ENCODE measurements around the gene CCDC14. TPM values are rescaled to one million over a fixed set of nuclear protein-coding genes. Genes with fewer than 3 reads are reported as not detected.
A peak's percentile ranks its signal among the peaks of the same experiment; 100 is the strongest.

Gene CCDC14
- total RNA-seq, 2 donors from 2014 or later: 38.8 to 67.8 TPM

DNA sequence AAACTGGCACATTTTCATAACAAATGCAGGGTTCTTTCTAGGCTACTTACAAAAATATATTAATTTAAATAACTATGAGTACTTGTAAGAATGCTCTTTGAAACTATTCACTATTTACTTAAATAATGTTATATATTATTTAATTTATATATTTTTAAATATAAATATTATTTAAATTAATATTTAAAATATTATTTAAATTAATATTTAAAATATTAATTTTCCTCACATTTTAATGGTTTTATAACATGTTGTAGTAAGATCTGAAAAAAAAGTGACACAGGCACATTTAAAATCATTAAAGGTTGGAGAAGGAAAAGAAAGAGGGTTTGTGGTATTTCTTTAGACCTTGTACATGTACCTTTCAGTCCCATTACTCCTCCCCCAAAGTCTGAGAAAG lies 34.6 kb downstream of the CCDC14 start:
- no peaks in the 10 kb centered on the region for H3K27me3 ChIP-seq (replicated peaks; ENCODE audit: insufficient read depth)
- no peaks in the 10 kb centered on the region for H3K9me3 ChIP-seq
- no peaks in the 10 kb centered on the region for H3K4me1 ChIP-seq (ENCODE audit: control insufficient read depth in 1 of 2, low read depth in 2 of 2)
- no peak overlapping the region for H3K27ac ChIP-seq
- ATAC-seq (ENCODE audit: insufficient number of reproducible peaks, low FRiP score, low read depth) (no peak), DNase-seq (ENCODE audit: low spot score) (no peak)
- H3K4me3 ChIP-seq: no peak overlapping the region
- TF ChIP-seq, protein P1, sequence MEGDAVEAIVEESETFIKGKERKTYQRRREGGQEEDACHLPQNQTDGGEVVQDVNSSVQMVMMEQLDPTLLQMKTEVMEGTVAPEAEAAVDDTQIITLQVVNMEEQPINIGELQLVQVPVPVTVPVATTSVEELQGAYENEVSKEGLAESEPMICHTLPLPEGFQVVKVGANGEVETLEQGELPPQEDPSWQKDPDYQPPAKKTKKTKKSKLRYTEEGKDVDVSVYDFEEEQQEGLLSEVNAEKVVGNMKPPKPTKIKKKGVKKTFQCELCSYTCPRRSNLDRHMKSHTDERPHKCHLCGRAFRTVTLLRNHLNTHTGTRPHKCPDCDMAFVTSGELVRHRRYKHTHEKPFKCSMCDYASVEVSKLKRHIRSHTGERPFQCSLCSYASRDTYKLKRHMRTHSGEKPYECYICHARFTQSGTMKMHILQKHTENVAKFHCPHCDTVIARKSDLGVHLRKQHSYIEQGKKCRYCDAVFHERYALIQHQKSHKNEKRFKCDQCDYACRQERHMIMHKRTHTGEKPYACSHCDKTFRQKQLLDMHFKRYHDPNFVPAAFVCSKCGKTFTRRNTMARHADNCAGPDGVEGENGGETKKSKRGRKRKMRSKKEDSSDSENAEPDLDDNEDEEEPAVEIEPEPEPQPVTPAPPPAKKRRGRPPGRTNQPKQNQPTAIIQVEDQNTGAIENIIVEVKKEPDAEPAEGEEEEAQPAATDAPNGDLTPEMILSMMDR (IDR thresholded peaks at IDR 0.05): no peak
- H3K36me3 ChIP-seq: no peaks in the 10 kb centered on the region

DNA sequence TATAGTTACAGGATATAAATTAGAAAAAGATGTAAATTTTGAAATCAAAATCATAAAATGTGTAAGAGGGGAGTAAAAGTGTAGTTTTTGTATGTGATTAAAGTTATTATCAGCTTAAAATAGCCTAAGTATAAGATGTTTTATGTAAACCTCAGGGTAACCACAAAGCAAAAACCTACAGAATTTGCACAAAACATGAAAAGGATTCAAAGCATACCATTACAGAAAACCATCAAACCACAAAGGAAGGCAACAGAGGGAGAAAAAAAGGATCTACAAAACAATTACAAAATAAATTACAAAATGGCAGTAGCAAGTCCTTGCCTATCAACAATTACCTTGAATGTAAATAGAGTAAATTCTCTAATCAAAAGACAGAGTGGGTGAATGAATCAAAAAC lies 40.2 kb downstream of the CCDC14 start:
- Histone ChIP-seq H3K36me3 (no peaks in the 10 kb centered on the region), H3K27me3 (replicated peaks; ENCODE audit: insufficient read depth) (no peaks in the 10 kb centered on the region), H3K4me3 (no peak overlapping the region), H3K9me3 (peaks cover 6% of the 10 kb centered on the region), H3K27ac (no peak overlapping the region), H3K4me1 (ENCODE audit: control insufficient read depth in 1 of 2, low read depth in 2 of 2) (no peaks in the 10 kb centered on the region)
- ATAC-seq (ENCODE audit: insufficient number of reproducible peaks, low FRiP score, low read depth) (no peak), DNase-seq (ENCODE audit: low spot score) (no peak)
- TF ChIP-seq, protein P1 (IDR thresholded peaks at IDR 0.05): no peak

DNA sequence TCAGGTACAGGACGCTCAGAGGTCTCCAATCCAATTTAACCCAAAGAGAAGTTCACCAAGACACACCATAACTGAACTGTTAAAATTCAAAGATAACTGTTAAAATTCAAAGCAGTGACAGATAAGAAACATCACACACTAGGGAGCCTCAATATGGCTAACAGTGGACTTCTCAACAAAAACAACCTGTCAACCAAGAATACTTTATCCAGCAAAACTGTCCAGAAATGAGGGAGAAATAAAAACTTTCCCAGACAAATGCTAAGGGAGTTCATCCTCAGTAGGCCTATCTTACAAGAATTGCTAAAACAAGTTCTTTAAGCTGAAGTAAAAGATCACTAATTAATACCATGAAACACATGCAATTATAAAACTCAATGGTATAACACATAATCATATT lies 40.6 kb downstream of the CCDC14 start:
- peaks cover 0 to 2% of the 10 kb centered on the region in 2 donors for H3K4me1 ChIP-seq (ENCODE audit: control insufficient read depth in 1 of 2, low read depth in 2 of 2)
- no peaks in the 10 kb centered on the region for H3K36me3 ChIP-seq
- TF ChIP-seq, protein P1 (IDR thresholded peaks at IDR 0.05): no peak
- no peak overlapping the region for H3K27ac ChIP-seq
- no peaks in the 10 kb centered on the region for H3K27me3 ChIP-seq (replicated peaks; ENCODE audit: insufficient read depth)
- no peak for ATAC-seq (ENCODE audit: insufficient number of reproducible peaks, low FRiP score, low read depth)
- no peak for DNase-seq (ENCODE audit: low spot score)
- H3K9me3 ChIP-seq: peaks cover 6% of the 10 kb centered on the region
- H3K4me3 ChIP-seq: no peak overlapping the region

DNA sequence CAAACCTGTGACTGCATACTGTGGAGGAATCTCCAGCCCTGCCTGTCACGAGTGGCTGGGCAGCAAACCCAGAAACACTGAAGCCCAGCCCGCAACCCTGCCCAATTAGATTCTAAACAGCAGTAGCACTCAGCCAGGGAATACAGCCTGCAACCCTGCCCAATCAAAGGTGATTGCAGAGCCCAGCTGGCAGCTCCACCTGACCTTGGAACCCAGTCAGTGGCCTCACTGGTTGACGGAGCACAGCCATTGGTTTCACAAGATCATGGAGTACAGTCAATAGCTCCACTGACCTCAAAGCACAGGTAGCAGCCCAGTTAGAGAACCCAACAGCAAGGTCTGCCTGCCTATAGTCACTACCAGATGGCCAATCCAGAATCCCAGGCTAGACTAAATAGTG lies 41.7 kb downstream of the CCDC14 start:
- TF ChIP-seq, protein P1 (IDR thresholded peaks at IDR 0.05): no peak
- Histone ChIP-seq H3K27me3 (replicated peaks; ENCODE audit: insufficient read depth) (no peaks in the 10 kb centered on the region), H3K36me3 (no peaks in the 10 kb centered on the region), H3K9me3 (peaks cover 6% of the 10 kb centered on the region), H3K27ac (no peak overlapping the region), H3K4me1 (ENCODE audit: control insufficient read depth in 1 of 2, low read depth in 2 of 2) (peaks cover 0 to 12% of the 10 kb centered on the region in 2 donors), H3K4me3 (no peak overlapping the region)
- ATAC-seq (ENCODE audit: insufficient number of reproducible peaks, low FRiP score, low read depth): no peak
- no peak for DNase-seq (ENCODE audit: low spot score)

DNA sequence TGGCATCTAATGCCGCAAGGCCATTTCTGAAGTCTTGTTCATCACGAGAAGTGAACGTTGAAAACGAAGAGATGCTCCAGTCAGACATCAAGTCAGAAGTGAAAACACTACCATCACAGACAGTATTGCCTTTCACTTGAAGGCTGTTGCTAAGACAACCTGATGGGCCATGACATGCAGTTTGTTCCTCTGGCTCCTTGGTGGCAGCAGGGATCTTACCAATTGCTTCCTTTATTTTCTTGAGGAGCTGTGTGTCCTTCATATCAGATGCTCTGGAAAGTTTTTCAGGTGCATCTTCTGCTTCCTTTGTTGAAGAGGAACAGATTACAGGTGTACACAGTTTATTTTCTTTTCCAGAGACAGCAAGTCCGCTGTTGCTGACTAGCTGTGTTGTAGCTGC lies 46.2 kb downstream of the CCDC14 start:
- Histone ChIP-seq H3K36me3 (no peaks in the 10 kb centered on the region), H3K27ac (peak overlapping the region in 1 of 2 donors; percentile 10), H3K4me3 (no peak overlapping the region), H3K4me1 (ENCODE audit: control insufficient read depth in 1 of 2, low read depth in 2 of 2) (peaks cover 0 to 46% of the 10 kb centered on the region in 2 donors), H3K27me3 (replicated peaks; ENCODE audit: insufficient read depth) (no peaks in the 10 kb centered on the region), H3K9me3 (no peaks in the 10 kb centered on the region)
- DNase-seq (ENCODE audit: low spot score) (no peak), ATAC-seq (ENCODE audit: insufficient number of reproducible peaks, low FRiP score, low read depth) (no peak)
- TF ChIP-seq, protein P1 (IDR thresholded peaks at IDR 0.05): no peak
